HG02943 (cell line): Measurements from ENCODE around the gene GSTO2.

Experiments used
- ATAC-seq: cut with Tn5 transposase; IDR thresholded peaks from one replicate; pipeline ENCODE4 v1.9.1; 2021; ENCODE audit warnings: mild to moderate bottlenecking, low read depth, moderate library complexity; ENCODE audit not compliant: unreplicated experiment

Gene GSTO2

DNA sequence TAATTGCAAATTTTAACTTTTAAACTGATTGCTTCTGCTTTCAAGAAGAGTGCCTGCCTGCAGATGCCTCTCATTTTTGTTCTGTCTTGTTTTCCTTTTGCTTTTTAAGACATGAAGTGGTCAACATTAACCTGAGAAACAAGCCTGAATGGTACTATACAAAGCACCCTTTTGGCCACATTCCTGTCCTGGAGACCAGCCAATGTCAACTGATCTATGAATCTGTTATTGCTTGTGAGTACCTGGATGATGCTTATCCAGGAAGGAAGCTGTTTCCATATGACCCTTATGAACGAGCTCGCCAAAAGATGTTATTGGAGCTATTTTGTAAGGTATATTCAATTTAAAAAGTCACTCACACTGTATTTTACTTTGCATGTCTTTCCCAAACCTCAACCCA lies 8.8 kb downstream of the GSTO2 start:
- no peak for ATAC-seq

DNA sequence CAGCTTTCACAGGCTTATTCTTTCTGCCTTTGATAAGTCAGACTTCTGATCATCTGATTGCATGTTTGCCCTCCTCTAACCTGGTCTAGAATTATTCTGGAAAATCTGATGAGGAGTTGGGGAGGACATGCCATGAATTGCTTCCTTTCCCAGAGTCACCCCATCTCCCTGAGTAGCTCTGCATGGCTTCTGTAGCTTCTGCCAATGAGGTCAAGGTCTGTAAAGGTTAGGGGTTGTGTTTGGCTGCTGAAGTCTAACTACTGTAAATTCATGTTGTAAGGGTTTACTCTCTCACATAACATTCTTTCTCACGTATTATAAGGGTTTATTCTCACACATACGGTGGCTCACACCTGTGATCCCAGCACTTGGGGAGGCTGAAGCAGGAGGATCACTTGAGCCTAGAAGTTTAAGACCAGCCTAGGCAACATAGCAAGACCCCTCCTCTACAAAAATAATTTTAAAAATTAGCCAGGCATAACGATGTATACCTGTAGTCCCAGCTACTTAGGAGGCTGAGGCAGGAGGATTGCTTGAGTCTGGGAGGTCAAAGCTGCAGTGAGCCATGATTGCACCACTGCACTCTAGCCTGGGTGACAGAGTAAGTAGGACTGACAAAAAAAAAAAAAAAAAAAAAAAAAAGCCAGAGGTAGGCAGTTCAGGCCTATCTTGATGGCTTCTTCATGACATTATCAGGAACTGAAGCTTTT lies 10.7 kb downstream of the GSTO2 start:
- no peak for ATAC-seq

DNA sequence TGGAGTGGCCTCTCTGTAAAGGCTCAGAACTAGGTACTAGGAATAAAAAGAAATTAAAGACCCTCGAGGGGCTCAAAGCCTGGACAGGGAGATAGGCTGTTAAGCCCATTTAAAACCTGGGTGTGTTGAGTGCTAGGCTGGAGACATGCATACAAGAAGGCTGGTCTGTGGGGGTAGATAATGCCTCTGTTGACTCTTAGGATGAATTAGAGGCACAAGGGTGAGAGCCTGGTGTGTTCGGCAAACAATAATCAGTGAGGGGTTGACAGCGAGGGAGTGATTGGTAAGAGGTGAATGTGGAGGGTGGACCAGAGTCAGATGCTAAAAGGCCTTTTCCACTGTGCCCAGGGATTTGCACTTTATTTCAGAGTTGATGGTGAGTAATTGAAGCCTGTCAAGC lies 12.7 kb downstream of the GSTO2 start:
- no peak for ATAC-seq

DNA sequence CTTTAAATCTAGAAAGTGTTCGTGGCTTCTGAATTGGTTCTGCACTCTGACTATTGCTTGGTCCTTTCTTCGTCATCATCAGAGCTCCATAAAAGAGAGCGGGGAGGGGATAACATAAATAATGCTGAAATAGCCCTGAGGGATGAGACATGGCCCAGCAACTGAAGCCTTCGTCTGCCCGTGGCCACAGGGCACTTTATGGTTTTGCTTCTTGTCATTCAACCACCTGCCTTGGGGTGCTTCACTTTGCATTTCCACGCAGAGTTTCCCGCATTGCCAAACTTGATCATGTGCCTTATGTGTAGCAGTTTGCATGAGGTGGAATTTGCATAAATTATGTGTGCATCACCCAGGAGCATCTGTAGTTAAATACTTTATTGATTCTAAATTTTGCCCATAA lies 15.9 kb downstream of the GSTO2 start:
- no peak for ATAC-seq

DNA sequence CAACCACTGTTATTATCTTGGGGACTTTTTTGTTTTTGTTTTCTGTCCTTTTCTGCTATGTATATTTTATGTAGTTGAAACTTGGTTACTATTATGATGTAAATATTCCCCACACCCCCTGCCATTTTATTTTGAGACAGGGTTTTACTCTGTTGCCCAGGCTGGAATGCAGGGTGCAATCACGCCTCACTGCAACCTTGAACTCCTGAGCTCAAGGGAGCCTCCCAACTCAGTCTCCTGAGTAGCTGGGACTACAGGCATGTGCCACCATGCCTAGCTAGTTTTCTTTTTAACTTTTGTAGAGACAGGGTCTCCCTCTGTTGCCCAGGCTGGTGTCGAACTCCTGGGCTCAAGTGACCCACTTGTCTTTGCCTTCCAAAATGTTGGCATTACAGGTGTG lies 18.0 kb downstream of the GSTO2 start:
- ATAC-seq = no peak

DNA sequence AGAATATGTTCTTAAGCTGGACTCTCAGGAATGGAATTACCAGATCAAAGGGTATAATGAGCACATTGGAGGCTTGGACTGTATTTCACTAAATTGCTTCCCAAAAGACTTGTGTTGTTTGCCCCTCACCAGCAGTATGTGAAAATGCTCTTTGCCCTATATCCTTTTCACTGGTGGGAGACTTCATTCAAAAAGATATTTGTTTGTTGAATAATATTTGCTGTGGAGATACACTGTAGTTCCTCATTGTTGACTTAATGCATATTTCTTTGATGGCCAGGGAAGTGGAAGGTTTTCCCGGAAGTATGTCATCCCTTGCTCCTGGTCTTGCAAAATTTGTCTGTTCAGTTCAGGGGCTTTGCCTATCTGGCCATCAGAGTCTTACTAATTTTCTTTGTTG lies 19.4 kb downstream of the GSTO2 start:
- no peak for ATAC-seq

DNA sequence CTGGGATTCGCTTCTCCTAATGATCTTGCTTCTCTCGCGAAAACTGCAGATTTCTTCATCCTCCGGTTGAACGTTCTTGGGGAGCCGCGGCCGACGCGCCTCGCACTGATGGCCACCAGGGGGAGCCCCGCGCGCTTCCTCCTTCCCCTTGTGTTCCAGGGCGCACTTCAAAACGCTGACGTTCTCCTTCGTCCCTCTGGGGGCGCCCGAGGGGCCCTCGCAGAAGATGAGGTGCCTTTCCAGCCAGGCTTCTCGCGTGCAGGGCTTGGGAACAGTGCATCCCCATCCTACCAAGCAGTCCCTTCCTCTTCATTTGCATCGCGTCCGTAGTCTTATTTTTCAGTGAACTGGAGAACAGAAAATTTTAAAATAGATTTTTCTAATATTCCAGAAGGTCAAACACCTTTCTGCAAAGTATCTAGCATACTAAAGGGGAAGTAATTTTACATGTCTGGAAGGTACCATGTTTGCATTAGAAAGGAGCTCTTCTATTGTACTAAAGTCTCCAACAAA lies 22.5 kb downstream of the GSTO2 start:
- peak; percentile 91 for ATAC-seq

DNA sequence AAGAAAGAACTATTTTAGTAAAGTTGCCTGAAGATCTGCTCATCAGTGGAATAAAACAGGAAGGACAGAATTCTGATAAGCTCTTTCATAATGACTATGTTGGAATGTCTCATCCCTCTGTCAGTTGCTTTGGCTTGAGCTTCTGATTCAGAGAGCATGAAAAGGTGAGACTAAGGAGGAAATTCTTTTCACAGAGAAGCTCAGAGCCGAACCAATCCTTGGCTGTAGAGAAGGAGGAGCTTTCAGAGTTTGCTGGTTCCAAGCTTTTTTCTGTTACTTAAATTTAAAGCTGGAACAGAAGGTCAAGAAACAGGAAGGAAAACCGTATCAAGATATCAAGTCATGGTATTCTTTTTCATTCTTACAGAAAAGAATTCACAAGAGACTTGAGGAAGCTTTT lies 24.0 kb downstream of the GSTO2 start:
- ATAC-seq = no peak

DNA sequence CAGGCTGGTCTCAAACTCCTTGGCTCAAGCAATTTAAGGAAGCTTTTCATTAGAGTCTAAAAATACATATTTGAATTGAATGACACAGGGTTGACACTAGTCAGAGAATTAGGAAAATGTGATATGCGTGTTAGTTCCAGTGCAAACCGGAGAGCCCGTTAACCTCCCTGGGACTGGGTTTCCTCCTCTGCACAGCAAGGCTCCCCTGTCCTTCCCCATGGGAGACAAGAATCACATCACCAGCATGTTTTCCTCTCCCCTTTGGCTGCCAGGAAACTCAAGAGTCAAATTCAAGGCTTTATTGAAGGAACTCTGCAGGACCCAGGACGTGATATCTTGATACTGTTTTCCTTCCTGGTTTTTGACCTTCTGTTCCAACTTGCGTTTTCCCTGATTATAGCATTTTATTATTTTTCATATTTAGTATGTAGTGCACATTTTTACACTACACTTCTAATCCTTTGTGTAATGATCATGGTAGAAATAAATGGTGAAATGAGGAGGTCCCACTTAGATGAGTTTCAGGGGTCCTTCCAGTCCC lies 24.9 kb downstream of the GSTO2 start:
- ATAC-seq = no peak

DNA sequence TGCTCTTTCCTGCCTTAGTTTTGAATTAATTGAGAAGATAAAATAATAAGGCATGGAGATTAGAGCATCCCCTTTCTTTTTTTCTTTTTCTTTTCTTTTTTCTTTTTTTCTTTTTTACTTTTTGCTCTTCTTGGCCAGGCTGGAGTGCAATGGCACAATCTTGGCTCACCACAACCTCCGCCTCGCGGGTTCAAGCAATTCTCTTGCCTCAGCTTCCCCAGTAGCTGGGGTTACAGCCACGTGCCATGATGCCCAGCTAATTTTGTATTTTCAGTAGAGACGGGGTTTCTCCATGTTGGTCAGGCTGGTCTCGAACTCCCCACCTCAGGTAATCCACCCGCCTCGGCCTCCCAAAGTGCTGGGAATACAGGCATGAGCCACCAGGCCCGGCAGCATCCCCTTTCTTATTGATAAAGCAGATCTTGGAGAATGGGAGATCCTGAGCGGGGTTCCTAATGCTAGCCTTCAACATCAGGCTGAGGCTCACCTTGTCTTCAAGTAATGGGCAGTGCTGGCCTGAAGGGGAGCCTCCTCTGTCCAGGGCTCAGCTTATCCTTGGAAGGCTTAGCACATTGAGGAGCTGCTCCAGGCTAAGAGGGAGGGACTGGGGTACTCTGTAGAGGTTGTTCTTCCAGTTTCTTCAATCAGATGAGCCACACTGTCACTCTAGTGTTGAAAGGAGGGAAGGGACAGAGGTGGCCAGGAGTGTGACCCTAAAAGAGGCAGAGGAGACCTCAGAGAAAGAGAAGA lies 27.9 kb downstream of the GSTO2 start:
- ATAC-seq = no peak

DNA sequence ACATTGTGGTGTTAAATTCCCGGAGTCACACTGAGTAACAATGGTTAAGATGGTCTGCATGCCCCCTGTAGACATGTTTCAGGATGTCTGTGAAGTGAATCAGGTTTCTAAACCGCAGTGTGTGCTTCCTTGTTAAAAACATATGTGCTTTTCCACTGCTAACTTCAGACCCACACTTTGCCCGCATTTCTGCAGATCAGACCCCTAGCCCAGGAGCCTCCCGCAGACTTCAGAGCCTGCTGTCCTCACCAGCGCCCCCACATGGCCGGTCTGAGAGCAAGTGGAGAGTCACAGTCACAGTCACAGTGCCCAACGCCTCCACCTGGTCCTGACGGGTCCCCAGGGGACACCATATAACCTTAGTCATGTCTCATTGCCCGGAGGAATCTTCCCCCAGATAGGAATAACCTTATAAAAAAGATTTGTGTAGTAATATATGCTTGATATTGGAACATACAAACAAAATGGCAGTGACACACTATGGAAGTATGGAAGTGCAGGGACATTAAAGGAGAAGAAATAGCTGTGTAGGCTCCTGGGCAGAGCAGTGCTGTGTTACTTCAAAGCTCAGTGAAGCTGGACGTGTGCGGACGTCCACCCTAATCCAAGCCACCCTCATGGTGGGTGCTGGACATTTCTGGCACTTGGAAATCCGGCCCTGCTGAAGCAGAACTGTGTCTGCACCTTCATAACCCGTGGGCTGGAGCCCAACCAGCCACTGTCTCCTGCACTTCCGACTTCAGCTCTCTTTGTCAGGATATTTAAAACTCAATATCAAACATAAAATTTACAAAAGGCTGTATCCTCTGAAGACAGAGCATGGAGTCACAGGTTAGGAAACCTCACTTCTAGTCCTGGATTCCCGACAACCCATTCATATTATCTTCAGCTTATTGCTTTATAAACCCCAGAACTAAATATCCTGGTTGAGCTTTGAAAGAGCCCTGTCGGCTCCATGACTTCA lies 29.0 kb downstream of the GSTO2 start:
- no peak for ATAC-seq

DNA sequence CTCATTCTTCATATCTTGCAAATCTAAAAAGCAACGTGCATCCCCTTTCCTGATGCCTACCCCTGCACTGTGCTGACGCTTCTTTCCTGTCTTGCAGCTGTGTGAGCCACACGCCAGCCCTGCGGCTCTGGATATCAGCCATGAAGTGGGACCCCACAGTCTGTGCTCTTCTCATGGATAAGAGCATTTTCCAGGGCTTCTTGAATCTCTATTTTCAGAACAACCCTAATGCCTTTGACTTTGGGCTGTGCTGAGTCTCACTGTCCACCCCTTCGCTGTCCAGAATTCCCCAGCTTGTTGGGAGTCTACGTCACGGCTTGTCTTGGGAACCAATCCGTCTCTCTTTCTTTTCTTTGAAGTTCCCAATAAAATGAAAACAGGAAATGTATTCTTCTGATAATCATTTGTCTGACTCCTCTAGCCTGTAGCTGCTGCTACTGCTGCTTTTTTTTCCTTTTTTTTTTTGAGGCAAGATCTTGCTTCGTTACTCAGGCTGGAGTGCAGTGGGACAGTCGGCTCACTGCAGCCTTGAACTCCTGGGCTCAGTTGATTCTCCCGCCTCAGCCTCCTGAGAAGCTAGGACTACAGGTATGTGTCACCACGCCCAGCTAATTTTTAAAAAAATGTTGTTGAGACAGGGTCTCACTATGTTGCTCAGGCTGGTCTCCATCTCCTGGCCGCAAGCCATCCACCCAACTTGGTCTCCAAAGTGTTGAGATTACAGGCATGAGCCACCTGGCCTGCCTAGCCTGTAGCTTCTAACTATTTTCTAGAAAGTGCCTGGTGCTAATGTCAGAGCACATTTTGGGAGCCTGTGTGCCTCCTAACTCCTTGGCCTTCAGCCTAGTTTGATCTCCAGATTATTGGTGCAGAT lies 30.3 kb downstream of the GSTO2 start:
- ATAC-seq = no peak

DNA sequence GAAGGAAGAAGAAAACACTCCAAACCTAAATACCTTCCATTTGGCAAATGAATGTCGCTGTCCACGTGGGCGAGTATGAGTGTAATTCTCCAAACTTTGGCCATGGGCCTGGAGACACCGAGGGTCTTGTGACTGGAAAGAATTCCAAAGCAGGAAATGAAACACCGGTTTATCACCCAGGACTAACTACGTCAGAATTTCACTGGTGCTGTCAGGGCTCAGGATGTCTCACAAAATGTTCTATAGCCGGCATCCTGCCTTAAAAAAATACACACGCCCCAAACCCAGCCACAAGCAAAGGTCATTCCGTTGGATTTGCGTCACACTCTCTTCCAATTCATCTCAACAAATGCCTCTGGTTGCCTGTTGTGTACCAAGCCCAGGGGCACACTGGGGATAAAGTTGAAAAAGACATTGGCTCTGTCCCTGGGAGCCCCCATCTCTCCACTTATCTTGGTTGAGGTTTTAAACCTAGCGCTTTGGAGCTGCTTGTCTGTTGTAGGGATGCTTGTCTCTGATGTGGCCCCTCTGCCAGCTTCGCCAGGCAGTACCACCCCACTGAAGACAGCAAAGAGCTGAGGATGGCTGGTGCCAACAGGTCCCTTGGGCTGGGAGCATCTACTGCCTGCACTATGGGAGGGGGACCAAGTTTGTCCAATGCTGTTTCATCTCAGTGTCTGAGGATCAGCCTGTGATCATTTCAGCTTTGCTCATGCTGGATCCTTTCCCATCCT lies 31.2 kb downstream of the GSTO2 start:
- ATAC-seq = no peak

DNA sequence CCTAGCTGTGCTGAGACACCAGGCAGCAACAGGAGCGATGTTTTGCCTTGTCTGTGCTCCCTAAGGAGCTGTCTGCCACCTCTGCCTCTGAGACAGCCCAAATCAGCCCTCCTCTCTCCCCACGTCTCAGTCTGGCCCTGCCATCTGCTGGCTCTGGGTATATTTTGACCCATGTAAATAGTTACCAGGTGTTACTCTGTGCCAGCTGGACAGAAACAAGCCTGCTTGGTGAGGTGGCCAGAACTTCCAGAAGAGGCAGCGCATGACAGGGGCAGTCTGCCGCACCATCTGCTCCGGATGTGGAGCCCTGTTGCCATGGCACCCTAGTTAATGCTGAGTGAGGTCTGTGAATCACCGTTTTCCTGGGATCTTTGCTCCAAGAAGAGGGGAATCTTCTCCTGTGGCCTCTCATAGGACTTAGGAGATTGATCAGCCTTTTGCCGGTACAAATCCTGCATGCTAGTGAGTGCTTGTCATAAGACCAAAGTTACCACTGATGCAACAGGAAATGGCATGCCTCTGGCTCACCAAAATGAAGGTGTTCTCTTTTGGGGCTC lies 31.8 kb downstream of the GSTO2 start:
- no peak for ATAC-seq

DNA sequence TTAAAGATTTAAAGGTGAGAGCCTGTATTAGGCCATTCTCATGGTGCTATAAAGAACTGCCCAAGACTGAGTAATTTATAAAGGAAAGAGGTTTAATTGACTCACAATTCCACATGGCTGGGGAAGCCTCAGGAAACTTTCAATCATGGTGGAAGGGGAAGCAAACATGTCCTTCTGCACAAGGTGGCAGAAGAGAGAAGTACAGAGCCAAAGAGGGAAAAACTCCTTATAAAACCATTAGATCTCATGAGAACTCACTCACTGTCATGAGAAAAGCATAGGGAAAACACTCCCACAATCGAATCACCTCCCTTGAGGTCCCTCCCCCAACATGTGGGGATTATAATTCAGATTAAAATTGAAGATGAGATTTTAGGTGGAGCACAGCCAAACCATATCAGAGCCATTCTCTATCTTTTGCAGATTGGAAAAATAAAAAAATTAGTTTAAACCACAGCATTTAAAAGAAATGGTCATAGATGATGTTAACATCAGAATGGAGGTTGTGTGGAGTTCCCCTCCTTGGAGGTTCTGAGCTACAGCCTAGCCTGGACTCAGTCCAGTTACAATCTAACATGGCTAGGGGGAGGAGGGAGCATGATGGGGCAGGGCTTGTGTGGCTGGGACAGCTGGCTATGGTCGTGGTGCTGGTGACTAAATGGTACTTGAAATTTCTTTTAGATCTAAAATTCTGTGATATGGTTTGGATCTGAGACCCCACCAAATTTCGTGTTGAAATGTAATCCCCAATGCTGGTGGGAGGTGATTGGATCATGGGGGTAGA lies 33.1 kb downstream of the GSTO2 start:
- no peak for ATAC-seq

DNA sequence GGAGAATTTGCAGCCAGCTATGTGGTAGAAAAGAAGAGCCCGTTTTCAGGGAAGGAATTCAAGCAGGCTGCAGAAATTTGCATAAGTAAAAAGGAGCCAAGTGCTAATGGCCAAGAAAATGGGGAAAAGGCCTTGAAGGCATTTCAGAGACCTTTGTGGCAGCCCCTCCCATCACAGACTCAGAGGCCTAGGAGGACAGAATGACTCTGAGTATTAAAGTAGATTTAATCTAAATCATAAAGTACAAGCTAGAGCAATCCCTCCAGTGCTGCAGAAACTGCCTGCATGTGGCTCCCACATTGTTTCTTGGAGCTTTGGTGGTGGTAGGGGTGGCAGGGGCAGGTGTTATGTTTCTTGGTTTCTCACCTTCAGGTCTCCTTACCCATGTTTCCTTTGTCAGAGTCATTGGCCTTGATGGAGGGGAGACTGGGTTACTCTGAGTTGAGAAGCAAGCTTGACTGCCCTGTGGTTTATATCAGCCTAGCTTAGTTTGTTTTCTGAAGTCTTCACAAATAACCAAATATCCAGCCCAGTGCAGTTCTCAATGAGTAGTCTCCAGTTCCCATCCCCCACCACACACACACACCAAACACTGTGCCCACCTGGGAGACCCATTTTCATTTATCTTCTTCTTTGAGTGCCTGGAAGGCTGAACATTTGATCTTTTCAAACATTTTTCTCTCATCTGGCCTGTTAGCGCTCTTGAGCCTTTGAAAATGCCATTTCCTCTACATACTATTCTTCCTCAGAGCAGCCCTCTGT lies 34.8 kb downstream of the GSTO2 start:
- no peak for ATAC-seq

DNA sequence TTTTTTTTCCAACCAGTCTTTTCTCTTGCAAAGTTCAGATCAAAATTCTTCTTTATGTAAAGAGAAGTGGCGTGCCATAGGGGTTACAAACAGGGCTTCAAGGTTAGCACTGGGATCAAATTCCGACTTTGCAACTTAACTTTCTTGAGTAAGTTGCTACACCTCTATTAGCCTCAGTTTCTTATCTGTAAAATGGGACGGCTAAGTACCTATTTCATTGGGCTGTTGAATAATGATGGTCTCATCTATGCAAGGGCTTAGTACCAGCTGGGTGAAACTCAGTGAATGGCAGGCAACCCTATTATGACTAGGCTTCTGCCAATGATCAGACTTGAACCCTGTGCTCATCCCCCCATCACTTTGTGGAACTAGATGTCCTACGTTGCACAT lies 35.4 kb downstream of the GSTO2 start:
- ATAC-seq = no peak
